H9 (cell line): Measurements from ENCODE around the gene FOXP2. TPM values are rescaled to one million over a fixed set of nuclear protein-coding genes. Genes with fewer than 3 reads are reported as not detected.

ENCODE experiments used
- DNase-seq: peaks from one replicate; pipeline ENCODE4 v3.0.0-alpha.2; 2017
- H2AFZ ChIP-seq: one replicate; pipeline ENCODE4 v1.6.1; 2013; ENCODE audit warnings: mild to moderate bottlenecking, low read length, control low read depth, moderate library complexity
- H2AK5ac ChIP-seq: 2 replicates; pipeline ENCODE4 v1.6.1; 2013; ENCODE audit warnings: low read length, control low read depth, mixed read lengths; ENCODE audit not compliant: insufficient read length
- H2BK120ac ChIP-seq: one replicate; pipeline ENCODE4 v1.6.1; 2013; ENCODE audit warnings: low read depth, mild to moderate bottlenecking, low read length, control low read depth, inconsistent platforms; ENCODE audit not compliant: poor library complexity, severe bottlenecking
- H2BK12ac ChIP-seq: 2 replicates; pipeline ENCODE4 v1.6.1; 2013; ENCODE audit warnings: low read length, control low read depth, mixed read lengths, low read depth; ENCODE audit not compliant: insufficient read length
- H2BK15ac ChIP-seq: 2 replicates; pipeline ENCODE4 v1.6.1; 2013; ENCODE audit warnings: low read depth, low read length, control low read depth
- H2BK20ac ChIP-seq: one replicate; pipeline ENCODE4 v1.6.1; 2013; ENCODE audit warnings: low read depth, mild to moderate bottlenecking, low read length, control low read depth, inconsistent platforms; ENCODE audit not compliant: poor library complexity, severe bottlenecking
- H2BK5ac ChIP-seq: 2 replicates; pipeline ENCODE4 v1.6.1; 2013; ENCODE audit warnings: low read length, control low read depth, mixed read lengths; ENCODE audit not compliant: insufficient read length
- H3K14ac ChIP-seq: 2 replicates; pipeline ENCODE4 v1.6.1; 2013; ENCODE audit warnings: low read length, control low read depth; ENCODE audit not compliant: insufficient read depth
- H3K18ac ChIP-seq: 2 replicates; pipeline ENCODE4 v1.6.1; 2013; ENCODE audit warnings: low read depth, mild to moderate bottlenecking, mixed read lengths, low read length, control low read depth; ENCODE audit not compliant: insufficient read length
- H3K23ac ChIP-seq: 2 replicates; pipeline ENCODE4 v1.6.1; 2013; ENCODE audit warnings: low read length, control low read depth, mixed read lengths, low read depth; ENCODE audit not compliant: insufficient read length
- H3K23me2 ChIP-seq: 2 replicates; pipeline ENCODE4 v1.6.1; 2013; ENCODE audit warnings: low read depth, mild to moderate bottlenecking, mixed read lengths, low read length, control low read depth; ENCODE audit not compliant: insufficient read length, poor library complexity, severe bottlenecking
- H3K27ac ChIP-seq: 2 replicates; pipeline ENCODE4 v1.5.1; 2013; ENCODE audit warnings: low read length, control low read depth, mixed read lengths, low read depth; ENCODE audit not compliant: insufficient read length
- H3K27me3 ChIP-seq: 2 replicates; pipeline ENCODE4 v1.6.1; 2013; ENCODE audit warnings: low read length, control low read depth, inconsistent platforms; ENCODE audit not compliant: insufficient read depth
- H3K4ac ChIP-seq: 2 replicates; pipeline ENCODE4 v1.6.1; 2013; ENCODE audit warnings: low read depth, mild to moderate bottlenecking, control low read depth, inconsistent platforms, low read length, moderate library complexity
- H3K4me1 ChIP-seq: 2 replicates; pipeline ENCODE4 v1.6.1; 2013; ENCODE audit warnings: low read length, control low read depth, inconsistent platforms; ENCODE audit not compliant: insufficient read depth
- H3K4me2 ChIP-seq: 2 replicates; pipeline ENCODE4 v1.6.1; 2013; ENCODE audit warnings: low read length, control low read depth, mixed read lengths; ENCODE audit not compliant: insufficient read length, insufficient read depth
- H3K56ac ChIP-seq: 2 replicates; pipeline ENCODE4 v1.6.1; 2013; ENCODE audit warnings: low read depth, mild to moderate bottlenecking, mixed read lengths, low read length, control low read depth; ENCODE audit not compliant: insufficient read length
- H3K79me1 ChIP-seq: 2 replicates; pipeline ENCODE4 v1.6.1; 2013; ENCODE audit warnings: low read depth, mild to moderate bottlenecking, moderate library complexity, low read length, control low read depth, inconsistent platforms; ENCODE audit not compliant: insufficient read depth, poor library complexity, severe bottlenecking
- H3K79me2 ChIP-seq: 2 replicates; pipeline ENCODE4 v1.6.1; 2013; ENCODE audit warnings: low read length, control low read depth, inconsistent platforms; ENCODE audit not compliant: insufficient read depth
- H3K9ac ChIP-seq: 2 replicates; pipeline ENCODE4 v1.6.1; 2013; ENCODE audit warnings: low read length, control low read depth, mixed read lengths; ENCODE audit not compliant: insufficient read length; ENCODE audit errors: extremely low read depth
- H3K9me3 ChIP-seq: one replicate; pipeline ENCODE4 v1.6.1; 2013; ENCODE audit warnings: low read depth, low read length, inconsistent platforms; ENCODE audit not compliant: control insufficient read depth
- H3T11ph ChIP-seq: one replicate; pipeline ENCODE4 v1.6.1; 2013; ENCODE audit warnings: mild to moderate bottlenecking, low read length, control low read depth, inconsistent platforms
- H4K20me1 ChIP-seq: one replicate; pipeline ENCODE4 v1.6.1; 2013; ENCODE audit not compliant: control insufficient read depth, insufficient read length, insufficient read depth
- H4K5ac ChIP-seq: 2 replicates; pipeline ENCODE4 v1.6.1; 2013; ENCODE audit warnings: low read depth, mild to moderate bottlenecking, mixed read lengths, low read length, control low read depth; ENCODE audit not compliant: insufficient read length
- H4K8ac ChIP-seq: replicated peaks from 2 replicates; pipeline ENCODE4 v1.6.1; 2013; ENCODE audit warnings: low read length, control low read depth, mixed read lengths, low read depth; ENCODE audit not compliant: insufficient read length
- H4K91ac ChIP-seq: 2 replicates; pipeline ENCODE4 v1.6.1; 2013; ENCODE audit warnings: low read depth, mild to moderate bottlenecking, moderate library complexity, mixed read lengths, low read length, control low read depth; ENCODE audit not compliant: insufficient read length
- H3K27ac Mint-ChIP-seq, 3 experiments: 2 replicates in 2 of 3; 3 replicates in 1 of 3; pipeline ENCODE4 v1.8.0; 2020 to 2021; ENCODE audit warnings: mixed read lengths in 3 of 3, mild to moderate bottlenecking in 1 of 3, moderate library complexity in 1 of 3
- H3K27me3 Mint-ChIP-seq: 2 replicates; pipeline ENCODE4 v1.8.0; 2021; ENCODE audit warnings: low read depth, mild to moderate bottlenecking, moderate library complexity, mixed read lengths
- H3K36me3 Mint-ChIP-seq, 3 experiments: 2 replicates in 2 of 3; 3 replicates in 1 of 3; pipeline ENCODE4 v1.8.0; 2020 to 2021; ENCODE audit warnings: low read depth in 3 of 3, mixed read lengths in 3 of 3; ENCODE audit not compliant: insufficient read depth in 1 of 3
- H3K4me1 Mint-ChIP-seq, 2 experiments: 2 replicates each; pipeline ENCODE4 v1.8.0; 2020; ENCODE audit warnings: mixed read lengths in 2 of 2
- H3K4me3 Mint-ChIP-seq, 2 experiments: 2 replicates in 1 of 2; 3 replicates in 1 of 2; pipeline ENCODE4 v1.8.0; 2020 to 2021; ENCODE audit warnings: mild to moderate bottlenecking in 2 of 2, mixed read lengths in 2 of 2, moderate library complexity in 1 of 2
- H3K9me3 Mint-ChIP-seq, 2 experiments: 2 replicates in 1 of 2; 3 replicates in 1 of 2; pipeline ENCODE4 v1.8.0; 2020; ENCODE audit warnings: mild to moderate bottlenecking in 2 of 2, mixed read lengths in 2 of 2, moderate library complexity in 1 of 2
- CTCF ChIP-seq: fragments of 200-600 bp; sonication (generic); conservative IDR thresholded peaks from 3 replicates; pipeline ENCODE4 v1.8.0; 2021; ENCODE audit warnings: antibody characterized with exemption, mild to moderate bottlenecking
- WGBS: extraction: QIAGEN DNeasy Blood & Tissue Kit; methylation state at CpG from one replicate; pipeline ENCODE4 v1.1.7; 2013; ENCODE audit warnings: missing lambda C conversion rate, low lambda C conversion rate, mixed read lengths; ENCODE audit not compliant: insufficient read length; ENCODE audit errors: extremely low coverage; 5-methylcytosine and 5-hydroxymethylcytosine counted together
- total RNA-seq: library from RNA; stranded (reverse); gene quantifications from 2 replicates; pipeline ENCODE4 v1.2.1, GENCODE V29; 2021

FOXP2 gene
- total RNA-seq, 1 experiment from 2014 or later, result not detected

GRCh38 chr7:114426382-114426781, 11.8 kb downstream of the FOXP2 start:
- no peak overlapping the region for H3K27ac ChIP-seq
- no peak overlapping the region for H2BK20ac ChIP-seq
- H3K18ac ChIP-seq, result no peak overlapping the region
- no peaks in the 10 kb centered on the region for H3K27me3 Mint-ChIP-seq
- no peak overlapping the region for H2BK12ac ChIP-seq
- no peaks in the 10 kb centered on the region for H3K79me2 ChIP-seq
- no peaks in the 10 kb centered on the region for H4K20me1 ChIP-seq
- no peaks in the 10 kb centered on the region for H3K36me3 Mint-ChIP-seq
- H2BK15ac ChIP-seq, result no peak overlapping the region
- TF ChIP-seq CTCF, result no peak
- no peaks in the 10 kb centered on the region for H3K9me3 ChIP-seq
- H3K23ac ChIP-seq, result no peak overlapping the region
- H3K23me2 ChIP-seq, result no peaks in the 10 kb centered on the region
- no peak overlapping the region for H4K91ac ChIP-seq
- H4K8ac ChIP-seq, result no peak overlapping the region
- no peak overlapping the region for H3K9ac ChIP-seq
- DNase-seq, result no peak
- H3T11ph ChIP-seq, result no peak overlapping the region
- H3K27ac Mint-ChIP-seq, result no peak overlapping the region
- no peak overlapping the region for H3K56ac ChIP-seq
- no peak overlapping the region for H2AK5ac ChIP-seq
- H2AFZ ChIP-seq, result no peak overlapping the region
- no peak overlapping the region for H3K4ac ChIP-seq
- H3K9me3 Mint-ChIP-seq, result no peaks in the 10 kb centered on the region
- H3K4me1 ChIP-seq, result no peaks in the 10 kb centered on the region
- WGBS, result no CpG with 5 or more reads among the region's 2 CpGs
- H3K14ac ChIP-seq, result no peak overlapping the region
- H4K5ac ChIP-seq, result no peak overlapping the region
- no peak overlapping the region for H2BK120ac ChIP-seq
- no peak overlapping the region for H3K4me2 ChIP-seq
- no peaks in the 10 kb centered on the region for H3K4me1 Mint-ChIP-seq
- no peaks in the 10 kb centered on the region for H3K27me3 ChIP-seq
- no peak overlapping the region for H3K4me3 Mint-ChIP-seq
- no peak overlapping the region for H2BK5ac ChIP-seq
- no peaks in the 10 kb centered on the region for H3K79me1 ChIP-seq
